Sigmoid colon (tissue), 7 donors: ENCODE measurements around the gene SYNCRIP. TPM values are rescaled to one million over a fixed set of nuclear protein-coding genes. Genes with fewer than 3 reads are reported as not detected.

Experiments
- DNase-seq: peaks from one replicate; pipeline ENCODE4 v3.0.0-alpha.2; 2019
- H3K27ac ChIP-seq, 4 donors: fragments of 200-600 bp; sonication (generic); one replicate each; pipeline ENCODE4 v1.5.1; 2016 to 2019; ENCODE audit warnings: mild to moderate bottlenecking in 1 of 4
- H3K27me3 ChIP-seq, 3 donors: fragments of 200-600 bp; sonication (generic); one replicate each; pipeline ENCODE4 v1.5.1; 2019; ENCODE audit warnings: mild to moderate bottlenecking in 1 of 3
- H3K36me3 ChIP-seq, 4 donors: fragments of 200-600 bp; sonication (generic); one replicate each; pipeline ENCODE4 v1.5.1; 2016 to 2019
- H3K4me1 ChIP-seq, 4 donors: fragments of 200-600 bp; sonication (generic); one replicate each; pipeline ENCODE4 v1.5.1; 2017 to 2019
- H3K4me3 ChIP-seq, 4 donors: fragments of 200-600 bp; sonication (generic); one replicate each; pipeline ENCODE4 v1.5.1; 2017 to 2019; ENCODE audit warnings: mild to moderate bottlenecking in 2 of 4, moderate library complexity in 1 of 4
- H3K9me3 ChIP-seq, 4 donors: fragments of 200-600 bp in 3 of 4; sonication (generic) in 3 of 4; one replicate each; pipeline versions ENCODE4 v1.5.1 to v1.6.1; 2013 to 2019
- CTCF ChIP-seq, 4 experiments: fragments of 450-650 bp in 3 of 4; fragments of 200-600 bp in 1 of 4; IDR thresholded peaks; one replicate each; pipeline ENCODE4 v1.5.1; 2016 to 2019; ENCODE audit warnings: antibody characterized with exemption in 4 of 4, mild to moderate bottlenecking in 3 of 4, moderate library complexity in 2 of 4
- EP300 ChIP-seq, 4 donors: sonication (generic); formaldehyde crosslinking; IDR thresholded peaks; one replicate each; pipeline ENCODE4 v1.6.1; 2017; ENCODE audit warnings: antibody characterized with exemption in 4 of 4
- POLR2A ChIP-seq, 2 donors: fragments of 450-650 bp; IDR thresholded peaks; one replicate each; pipeline ENCODE4 v1.6.1; 2016; ENCODE audit warnings: antibody characterized with exemption in 2 of 2, mild to moderate bottlenecking in 2 of 2, moderate library complexity in 2 of 2
- POLR2AphosphoS5 ChIP-seq, 4 donors: sonication (generic); formaldehyde crosslinking; IDR thresholded peaks; one replicate each; pipeline ENCODE4 v1.6.1; 2017; ENCODE audit warnings: antibody characterized with exemption in 4 of 4
- WGBS, 2 donors: extraction: QIAGEN DNeasy Blood & Tissue Kit; methylation state at CpG; one replicate each; pipeline ENCODE4 v1.1.7; 2013; 5-methylcytosine and 5-hydroxymethylcytosine counted together
- intact Hi-C: fragments of 100-400 bp; cut with DNase I; formaldehyde crosslinking; loops from one replicate; pipeline ENCODE4 v1.15.1; 2023
- polyA plus RNA-seq, 3 donors: library from polyadenylated mRNA; stranded (reverse); fragments of 200-250 nt; gene quantifications; one replicate each; pipeline ENCODE4 v1.2.3, GENCODE V29; 2013
- total RNA-seq, 4 donors: library from RNA; depleted of rRNA; stranded (reverse); fragments of >200 nt; gene quantifications; one replicate each; pipeline ENCODE4 v1.1.0, GENCODE V29; 2016
- donor health status: healthy with polysubstance abuse.
- donor health status: Bipolar disorder and iron deficiency.
- donor health status: healthy.

Gene SYNCRIP
- total and polyA plus RNA-seq, 7 donors: 23.1 to 84.3 (median 71.6) TPM

- H3K27ac ChIP-seq: no peak overlapping the region
- 88 to 91% methylated on average over 11 of the region's 11 CpGs for WGBS, 2 donors
- TF ChIP-seq CTCF (IDR thresholded peaks at IDR 0.05) (no peak), POLR2AphosphoS5 (IDR thresholded peaks at IDR 0.05) (peak in 1 of 4 donors; percentile 32), EP300 (IDR thresholded peaks at IDR 0.05) (no peak)
- peak; percentile 64 for DNase-seq
- H3K27me3 ChIP-seq: no peaks in the 10 kb centered on the region
- H3K36me3 ChIP-seq: peaks cover 0 to 4% (median 0%) of the 10 kb centered on the region in 4 donors
- no peaks in the 10 kb centered on the region for H3K4me1 ChIP-seq
- intact Hi-C loops: no loop called here
- H3K4me3 ChIP-seq: no peak overlapping the region
- no peaks in the 10 kb centered on the region for H3K9me3 ChIP-seq
Measured at GRCh38 chr6:85600713-85601313, 41.9 kb downstream of the SYNCRIP start.

GRCh38 chr6:85594197-85594930 is 48.3 kb downstream of the SYNCRIP start:
- WGBS, 2 donors: 1% methylated on average over 35 of the region's 35 CpGs
- Histone ChIP-seq H3K36me3 (no peaks in the 10 kb centered on the region), H3K9me3 (no peaks in the 10 kb centered on the region), H3K27ac (peak overlapping the region; percentile 92 to 98 (median 96)), H3K4me3 (peak overlapping the region; percentile 64 to 91 (median 76)), H3K4me1 (peaks cover 0 to 28% (median 18%) of the 10 kb centered on the region in 4 donors), H3K27me3 (no peaks in the 10 kb centered on the region)
- no peak for DNase-seq
- intact Hi-C loops: no loop called here
- TF ChIP-seq EP300 (IDR thresholded peaks at IDR 0.05) (no peak), POLR2AphosphoS5 (IDR thresholded peaks at IDR 0.05) (no peak), CTCF (IDR thresholded peaks at IDR 0.05) (no peak), POLR2A (IDR thresholded peaks at IDR 0.05) (peak in 1 of 2 donors; percentile 6)

- H3K4me1 ChIP-seq: peaks cover 0 to 28% (median 18%) of the 10 kb centered on the region in 4 donors
- TF ChIP-seq EP300 (IDR thresholded peaks at IDR 0.05): peak in 1 of 4 donors; percentile 46
- peak; percentile 83 to 89 (median 84) for TF ChIP-seq POLR2AphosphoS5 (IDR thresholded peaks at IDR 0.05)
- peak; percentile 24 to 50 for TF ChIP-seq POLR2A (IDR thresholded peaks at IDR 0.05)
- peak in 1 of 4 experiments; percentile 10 for TF ChIP-seq CTCF (IDR thresholded peaks at IDR 0.05)
- intact Hi-C loops: loop anchor here (1.0 kb wide), 2 partner anchors 50 to 85 kb away; no protein-coding TSS in a partner anchor
- H3K9me3 ChIP-seq: no peaks in the 10 kb centered on the region
- H3K36me3 ChIP-seq: no peaks in the 10 kb centered on the region
- H3K27ac ChIP-seq: peak within 1 kb of the TSS; percentile 92 to 98 (median 96)
- WGBS, 2 donors: 0% methylated on average over 82 of the region's 82 CpGs
- DNase-seq: peak; percentile 98
- no peaks in the 10 kb centered on the region for H3K27me3 ChIP-seq
- peak within 1 kb of the TSS; percentile 64 to 91 (median 76) for H3K4me3 ChIP-seq
Measured at GRCh38 chr6:85593438-85594196, 49.1 kb downstream of the SYNCRIP start, which contains the start of gene SNX14. TSS of gene SNX14 (minus strand) at chr6:85593858. CDS start at chr6:85593718, 140 bp downstream.

GRCh38 chr6:85592033-85592432 is 50.7 kb downstream of the SYNCRIP start:
- Histone ChIP-seq H3K27me3 (no peaks in the 10 kb centered on the region), H3K36me3 (no peaks in the 10 kb centered on the region), H3K9me3 (no peaks in the 10 kb centered on the region), H3K4me1 (peaks cover 0 to 28% (median 18%) of the 10 kb centered on the region in 4 donors), H3K4me3 (no peak overlapping the region), H3K27ac (no peak overlapping the region)
- 99 to 100% methylated on average over 1 of the region's 1 CpG for WGBS, 2 donors
- intact Hi-C loops: no loop called here
- TF ChIP-seq EP300 (IDR thresholded peaks at IDR 0.05): no peak
- no peak for DNase-seq

- TF ChIP-seq CTCF (IDR thresholded peaks at IDR 0.05): no peak
- no peak for TF ChIP-seq POLR2A (IDR thresholded peaks at IDR 0.05)
- TF ChIP-seq EP300 (IDR thresholded peaks at IDR 0.05): no peak
- TF ChIP-seq POLR2AphosphoS5 (IDR thresholded peaks at IDR 0.05): no peak
- no peak for DNase-seq
- Histone ChIP-seq H3K9me3 (no peaks in the 10 kb centered on the region), H3K4me1 (peaks cover 0 to 28% (median 18%) of the 10 kb centered on the region in 4 donors), H3K27me3 (no peaks in the 10 kb centered on the region), H3K36me3 (no peaks in the 10 kb centered on the region), H3K4me3 (no peak overlapping the region), H3K27ac (no peak overlapping the region)
- intact Hi-C loops: no loop called here
- WGBS, 2 donors: 92 to 95% methylated on average over 1 of the region's 1 CpG
Measured at GRCh38 chr6:85591207-85591606, 51.5 kb downstream of the SYNCRIP start.
